Hepatocyte (in vitro differentiated cells): Measurements from ENCODE around the gene TRMT1. TPM values are rescaled to one million over a fixed set of nuclear protein-coding genes. Genes with fewer than 3 reads are reported as not detected.
A peak's percentile ranks its signal among the peaks of the same experiment; 100 is the strongest.

Source experiments
- DNase-seq: peaks from one replicate; pipeline ENCODE4 v3.0.0-alpha.2; 2016; ENCODE audit warnings: low spot score
- H2AFZ ChIP-seq: fragments of 200-600 bp; sonication (generic); 2 replicates; pipeline ENCODE4 v1.6.0; 2016; ENCODE audit warnings: antibody characterized with exemption, mild to moderate bottlenecking
- H3K27ac ChIP-seq: fragments of 200-600 bp; sonication (generic); 2 replicates; pipeline ENCODE4 v1.5.1; 2016; ENCODE audit warnings: mild to moderate bottlenecking
- H3K27me3 ChIP-seq: fragments of 200-600 bp; sonication (generic); 2 replicates; pipeline ENCODE4 v1.6.1; 2016
- H3K36me3 ChIP-seq: fragments of 200-600 bp; sonication (generic); replicated peaks from 2 replicates; pipeline ENCODE4 v1.5.1; 2016; ENCODE audit warnings: low read depth; ENCODE audit not compliant: insufficient read depth
- H3K4me1 ChIP-seq: fragments of 200-600 bp; sonication (generic); 2 replicates; pipeline ENCODE4 v1.5.1; 2016; ENCODE audit warnings: mild to moderate bottlenecking, moderate library complexity; ENCODE audit not compliant: insufficient read depth
- H3K4me2 ChIP-seq: fragments of 200-600 bp; sonication (generic); 2 replicates; pipeline ENCODE4 v1.6.0; 2016
- H3K4me3 ChIP-seq: fragments of 200-600 bp; sonication (generic); 2 replicates; pipeline ENCODE4 v1.5.1; 2016; ENCODE audit warnings: mild to moderate bottlenecking
- H3K79me2 ChIP-seq: fragments of 200-600 bp; sonication (generic); 2 replicates; pipeline ENCODE4 v1.6.0; 2017; ENCODE audit warnings: mild to moderate bottlenecking
- H3K9me2 ChIP-seq: fragments of 200-600 bp; sonication (generic); replicated peaks from 2 replicates; pipeline ENCODE4 v1.6.0; 2017; ENCODE audit warnings: mild to moderate bottlenecking; ENCODE audit not compliant: insufficient read depth
- H3K9me3 ChIP-seq: fragments of 200-600 bp; sonication (generic); 2 replicates; pipeline ENCODE4 v1.5.1; 2016; ENCODE audit warnings: low read depth, mild to moderate bottlenecking
- H4K20me1 ChIP-seq: fragments of 200-600 bp; sonication (generic); 2 replicates; pipeline ENCODE4 v1.6.0; 2016; ENCODE audit warnings: mild to moderate bottlenecking; ENCODE audit not compliant: insufficient read depth, poor library complexity, severe bottlenecking
- EZH2 ChIP-seq: fragments of 200-600 bp; sonication (generic); IDR thresholded peaks from 2 replicates; pipeline ENCODE4 v1.6.1; 2016; ENCODE audit warnings: antibody characterized with exemption, mild to moderate bottlenecking, borderline replicate concordance
- EZH2phosphoT487 ChIP-seq: fragments of 200-600 bp; sonication (generic); IDR thresholded peaks from one replicate; pipeline ENCODE4 v1.6.1; 2018; ENCODE audit warnings: antibody characterized with exemption, mild to moderate bottlenecking, low read depth, moderate library complexity; ENCODE audit not compliant: unreplicated experiment, severe bottlenecking
- WGBS: methylation state at CpG from one replicate; pipeline ENCODE4 v1.1.6; 2016; ENCODE audit warnings: low lambda C conversion rate; ENCODE audit errors: missing lambda C conversion rate; 5-methylcytosine and 5-hydroxymethylcytosine counted together
- polyA plus RNA-seq: library from polyadenylated mRNA; unstranded; fragments of >200 nt; fragmentation: Nextera tagmentation; extraction: Ambion mirVana; gene quantifications from 2 replicates; pipeline ENCODE4 v1.2.1, GENCODE V29; 2016
- total RNA-seq: library from RNA; depleted of rRNA; stranded (reverse); fragments of >200 nt; gene quantifications from 2 replicates; pipeline ENCODE4 v1.2.3, GENCODE V29; 2014
- TF ChIP-seq, protein P1 (sequence below): fragments of 200-600 bp; sonication (generic); IDR thresholded peaks from 2 replicates; pipeline ENCODE4 v1.5.1; 2016; ENCODE audit warnings: antibody characterized with exemption, mild to moderate bottlenecking; ENCODE audit not compliant: poor library complexity

Gene TRMT1
- total and polyA plus RNA-seq, 2 experiments from 2014 or later: 31.2 to 33.4 TPM

DNA sequence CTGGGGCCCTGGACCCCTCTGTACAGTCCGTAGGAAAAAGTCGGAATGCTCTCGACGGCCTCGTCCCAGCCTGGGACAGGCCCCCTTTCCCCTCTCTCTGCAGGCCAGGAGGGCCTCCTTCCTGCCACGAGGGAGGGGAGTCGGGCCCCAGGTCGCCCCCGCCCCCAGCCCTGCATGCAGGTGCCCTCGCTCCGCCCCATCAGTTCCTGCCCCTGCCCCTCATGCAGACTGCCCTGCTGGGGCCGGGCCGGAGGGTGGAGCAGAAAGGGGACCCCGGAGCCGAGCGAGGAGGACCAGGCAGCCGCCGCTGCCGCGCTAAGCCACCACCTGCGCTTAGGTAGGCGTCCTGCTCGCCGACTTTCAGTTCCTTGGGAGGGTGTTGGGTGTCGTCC is 21.2 kb downstream of the TRMT1 start:
- DNase-seq: no peak
- Histone ChIP-seq H3K9me2 (no peaks in the 10 kb centered on the region), H3K4me1 (peaks cover 58% of the 10 kb centered on the region), H2AFZ (no peak overlapping the region), H3K4me2 (peak overlapping the region; percentile 49), H3K27ac (no peak overlapping the region), H4K20me1 (peaks cover 9% of the 10 kb centered on the region), H3K4me3 (no peak overlapping the region), H3K27me3 (peaks cover 67% of the 10 kb centered on the region), H3K36me3 (no peaks in the 10 kb centered on the region), H3K9me3 (no peaks in the 10 kb centered on the region), H3K79me2 (no peaks in the 10 kb centered on the region)
- TF ChIP-seq EZH2 (peak; percentile 44), EZH2phosphoT487 (no peak)
- 38% methylated on average over 14 of the region's 25 CpGs for WGBS

DNA sequence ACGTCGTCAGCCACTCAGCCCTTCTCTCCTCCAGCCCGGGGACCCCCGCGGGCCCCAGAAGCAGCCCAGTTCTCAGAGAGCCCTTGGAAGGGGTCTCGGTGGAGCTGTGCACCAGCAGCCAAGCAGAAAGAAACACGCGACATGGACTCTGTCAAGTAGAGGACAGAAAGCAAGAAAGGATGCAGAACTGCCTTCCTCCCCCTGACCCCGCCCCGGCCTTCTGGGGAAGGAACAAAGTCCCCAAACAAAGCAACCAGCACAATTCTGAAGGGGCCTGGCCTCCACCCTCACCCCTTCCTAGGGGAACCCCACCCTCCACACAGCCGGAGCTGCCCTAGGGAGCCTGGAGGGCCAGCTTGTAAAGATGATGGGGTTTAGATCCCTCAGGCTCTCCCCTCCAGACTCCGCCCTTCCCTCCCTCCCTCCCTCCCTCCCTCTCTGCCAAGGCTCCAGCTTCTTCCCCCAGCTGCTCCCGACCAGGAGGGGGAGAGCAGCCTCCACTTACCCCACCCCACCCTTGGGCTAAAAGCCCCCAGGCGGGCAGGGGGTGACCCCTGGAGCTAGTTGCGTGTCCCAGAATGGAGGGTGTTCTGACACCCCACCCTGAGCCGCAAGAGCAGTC is 21.7 kb downstream of the TRMT1 start:
- H3K27me3 ChIP-seq: peaks cover 62% of the 10 kb centered on the region
- no peaks in the 10 kb centered on the region for H3K9me2 ChIP-seq
- H3K9me3 ChIP-seq: no peaks in the 10 kb centered on the region
- H3K36me3 ChIP-seq: no peaks in the 10 kb centered on the region
- H3K4me2 ChIP-seq: peak overlapping the region; percentile 49
- TF ChIP-seq EZH2: no peak
- TF ChIP-seq, protein P1, sequence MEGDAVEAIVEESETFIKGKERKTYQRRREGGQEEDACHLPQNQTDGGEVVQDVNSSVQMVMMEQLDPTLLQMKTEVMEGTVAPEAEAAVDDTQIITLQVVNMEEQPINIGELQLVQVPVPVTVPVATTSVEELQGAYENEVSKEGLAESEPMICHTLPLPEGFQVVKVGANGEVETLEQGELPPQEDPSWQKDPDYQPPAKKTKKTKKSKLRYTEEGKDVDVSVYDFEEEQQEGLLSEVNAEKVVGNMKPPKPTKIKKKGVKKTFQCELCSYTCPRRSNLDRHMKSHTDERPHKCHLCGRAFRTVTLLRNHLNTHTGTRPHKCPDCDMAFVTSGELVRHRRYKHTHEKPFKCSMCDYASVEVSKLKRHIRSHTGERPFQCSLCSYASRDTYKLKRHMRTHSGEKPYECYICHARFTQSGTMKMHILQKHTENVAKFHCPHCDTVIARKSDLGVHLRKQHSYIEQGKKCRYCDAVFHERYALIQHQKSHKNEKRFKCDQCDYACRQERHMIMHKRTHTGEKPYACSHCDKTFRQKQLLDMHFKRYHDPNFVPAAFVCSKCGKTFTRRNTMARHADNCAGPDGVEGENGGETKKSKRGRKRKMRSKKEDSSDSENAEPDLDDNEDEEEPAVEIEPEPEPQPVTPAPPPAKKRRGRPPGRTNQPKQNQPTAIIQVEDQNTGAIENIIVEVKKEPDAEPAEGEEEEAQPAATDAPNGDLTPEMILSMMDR: no peak
- TF ChIP-seq EZH2phosphoT487: no peak
- DNase-seq: no peak
- 35% methylated on average over 12 of the region's 16 CpGs for WGBS
- no peak overlapping the region for H2AFZ ChIP-seq
- peaks cover 9% of the 10 kb centered on the region for H4K20me1 ChIP-seq
- H3K4me1 ChIP-seq: peaks cover 59% of the 10 kb centered on the region
- H3K79me2 ChIP-seq: no peaks in the 10 kb centered on the region
- no peak overlapping the region for H3K4me3 ChIP-seq
- no peak overlapping the region for H3K27ac ChIP-seq

DNA sequence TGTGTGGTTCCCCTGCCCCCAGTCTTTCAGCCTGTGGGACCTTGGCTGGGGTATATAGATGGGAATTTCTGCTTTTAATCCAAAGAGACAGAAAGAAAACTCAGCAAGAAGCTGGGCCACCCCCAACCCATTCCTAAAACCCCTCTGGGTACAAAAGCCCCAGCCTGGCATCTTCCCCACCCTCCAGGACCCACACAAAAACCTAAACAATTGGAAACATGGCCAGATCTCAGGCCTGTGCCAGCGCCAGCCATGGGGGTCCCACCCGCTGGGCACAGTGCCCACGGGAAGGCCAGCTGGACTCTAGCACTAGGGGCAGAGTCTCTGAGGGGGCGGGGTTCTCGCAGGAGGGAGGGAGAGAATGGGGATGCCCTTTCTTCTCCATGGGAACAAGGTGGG is 22.4 kb downstream of the TRMT1 start:
- peaks cover 59% of the 10 kb centered on the region for H3K4me1 ChIP-seq
- no peak overlapping the region for H3K27ac ChIP-seq
- peaks cover 54% of the 10 kb centered on the region for H3K27me3 ChIP-seq
- 33% methylated on average over 5 of the region's 5 CpGs for WGBS
- H3K4me2 ChIP-seq: no peak overlapping the region
- peaks cover 9% of the 10 kb centered on the region for H4K20me1 ChIP-seq
- H3K36me3 ChIP-seq: no peaks in the 10 kb centered on the region
- H3K79me2 ChIP-seq: no peaks in the 10 kb centered on the region
- H3K9me2 ChIP-seq: no peaks in the 10 kb centered on the region
- no peak for TF ChIP-seq EZH2phosphoT487
- TF ChIP-seq EZH2: no peak
- TF ChIP-seq, protein P1: no peak
- no peak overlapping the region for H2AFZ ChIP-seq
- H3K4me3 ChIP-seq: no peak overlapping the region
- DNase-seq: no peak
- no peaks in the 10 kb centered on the region for H3K9me3 ChIP-seq

DNA sequence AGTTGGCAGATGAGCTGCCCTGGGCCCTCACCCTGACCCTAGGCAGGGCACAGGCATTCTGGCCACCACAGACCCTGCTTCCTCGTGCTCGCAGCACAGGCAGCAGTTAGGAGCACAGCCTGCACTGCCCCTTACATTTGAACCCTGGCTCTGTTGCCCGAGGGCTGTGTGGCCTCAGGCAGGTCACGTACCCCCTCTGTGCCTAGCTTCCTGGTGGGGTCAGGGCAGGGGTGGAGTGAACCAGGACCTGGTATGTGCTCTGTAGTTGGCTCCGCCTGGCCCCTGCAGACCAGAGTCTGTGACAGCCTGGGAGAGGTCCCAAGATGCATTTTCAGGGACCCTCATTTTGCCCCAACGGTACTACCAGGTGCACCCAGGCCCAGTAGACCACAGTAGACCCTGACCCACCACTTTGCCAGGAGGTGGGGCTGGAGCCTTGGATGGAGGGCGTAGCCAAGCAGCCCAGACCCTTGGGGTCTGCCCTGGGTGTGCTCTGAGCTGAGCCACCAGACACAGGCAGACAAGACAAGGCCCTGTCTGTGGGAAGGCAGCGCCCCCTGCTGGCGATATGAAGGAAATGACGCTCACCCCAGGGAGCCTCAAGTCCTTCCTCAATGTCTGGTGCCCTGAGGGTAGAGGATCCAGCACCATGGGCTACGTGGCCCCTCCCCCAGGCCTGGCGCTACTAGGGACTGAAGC is 23.0 kb downstream of the TRMT1 start:
- H3K36me3 ChIP-seq: no peaks in the 10 kb centered on the region
- no peak overlapping the region for H3K4me3 ChIP-seq
- no peaks in the 10 kb centered on the region for H3K9me3 ChIP-seq
- peaks cover 53% of the 10 kb centered on the region for H3K4me1 ChIP-seq
- H3K79me2 ChIP-seq: no peaks in the 10 kb centered on the region
- peaks cover 7% of the 10 kb centered on the region for H4K20me1 ChIP-seq
- no peak overlapping the region for H3K4me2 ChIP-seq
- H3K27me3 ChIP-seq: peaks cover 49% of the 10 kb centered on the region
- no peaks in the 10 kb centered on the region for H3K9me2 ChIP-seq
- TF ChIP-seq EZH2: no peak
- TF ChIP-seq, protein P1: peak; percentile 88
- 47% methylated on average over 12 of the region's 12 CpGs for WGBS
- H3K27ac ChIP-seq: peak overlapping the region; percentile 20
- DNase-seq: peak; percentile 87
- no peak overlapping the region for H2AFZ ChIP-seq
